ENCODE measurements around the gene ATP5F1D. TPM values are rescaled to one million over a fixed set of nuclear protein-coding genes. Genes with fewer than 3 reads are reported as not detected.
"Not testable (repeated sequence)": the region's sequence is repeated elsewhere in the genome, so short reads cannot be mapped to it uniquely, and the experiment has no call there.

The ATP5F1D gene
- total and polyA plus RNA-seq, 9 donors = 1.3 to 218 (median 138) TPM

GRCh38 chr19:1240925-1241324 is 626 bp upstream of the ATP5F1D start:
- Histone ChIP-seq H3K36me3 (no peaks in the 10 kb centered on the region), H3K9me3 (no peaks in the 10 kb centered on the region), H3K27me3 (peaks cover 3% of the 10 kb centered on the region), H3K4me3 (peak overlapping the region; percentile 78), H3K4me1 (ENCODE audit: insufficient read depth) (peaks cover 28% of the 10 kb centered on the region), H3K27ac (peak overlapping the region; percentile 81 to 87)
- DNase-seq = peak in 2 of 5 donors; percentile 58 to 63
- intact Hi-C loops (cut with DNase I) = loop anchor here in 1 of 4 donors (10.0 kb wide), 2 partner anchors 216 to 804 kb away; partner anchors contain the start of genes CNN2, RNU6-2 and TMEM259
- WGBS, 3 donors = 50 to 63% (median 54%) methylated on average over 15 of the region's 15 CpGs
- TF ChIP-seq POLR2A (IDR thresholded peaks at IDR 0.05) = no peak

DNA sequence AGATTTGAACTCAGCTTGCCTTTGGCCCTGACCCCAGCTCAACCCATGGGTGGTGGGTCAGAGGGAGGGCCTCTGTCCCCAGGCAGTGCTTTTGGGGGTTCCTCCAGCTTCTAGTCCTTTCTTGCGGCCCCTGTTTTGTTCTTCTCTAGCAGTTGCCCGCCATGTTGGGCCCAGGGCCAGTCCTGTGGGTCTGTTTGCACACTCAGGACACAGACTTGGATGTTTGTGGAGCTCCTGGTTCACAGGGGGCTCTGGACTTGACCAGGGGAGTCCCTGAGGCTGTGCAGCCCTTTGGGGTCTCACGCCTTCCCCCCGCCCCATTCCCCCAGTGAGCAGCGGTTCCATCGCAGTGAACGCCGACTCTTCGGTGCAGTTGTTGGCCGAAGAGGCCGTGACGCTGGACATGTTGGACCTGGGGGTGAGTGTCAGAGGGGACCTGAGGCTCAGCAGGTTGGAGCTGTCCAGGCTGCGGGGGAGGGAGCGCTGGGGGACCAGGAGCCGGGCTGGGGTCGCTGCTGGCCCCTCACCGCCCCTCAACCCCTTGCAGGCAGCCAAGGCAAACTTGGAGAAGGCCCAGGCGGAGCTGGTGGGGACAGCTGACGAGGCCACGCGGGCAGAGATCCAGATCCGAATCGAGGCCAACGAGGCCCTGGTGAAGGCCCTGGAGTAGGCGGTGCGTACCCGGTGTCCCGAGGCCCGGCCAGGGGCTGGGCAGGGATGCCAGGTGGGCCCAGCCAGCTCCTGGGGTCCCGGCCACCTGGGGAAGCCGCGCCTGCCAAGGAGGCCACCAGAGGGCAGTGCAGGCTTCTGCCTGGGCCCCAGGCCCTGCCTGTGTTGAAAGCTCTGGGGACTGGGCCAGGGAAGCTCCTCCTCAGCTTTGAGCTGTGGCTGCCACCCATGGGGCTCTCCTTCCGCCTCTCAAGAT is 2.5 kb downstream of the ATP5F1D start:
- Histone ChIP-seq H3K4me3 (no peak overlapping the region), H3K4me1 (ENCODE audit: insufficient read depth) (peaks cover 21% of the 10 kb centered on the region), H3K36me3 (no peaks in the 10 kb centered on the region), H3K27me3 (no peaks in the 10 kb centered on the region), H3K27ac (peak overlapping the region; percentile 86 to 92), H3K9me3 (no peaks in the 10 kb centered on the region)
- intact Hi-C loops (cut with DNase I) = loop anchor here (1.0 to 10.0 kb wide), 5 partner anchors 22 to 801 kb away; partner anchors contain the start of genes CNN2 (in 1 of the 4), RNU6-2 (in 1 of the 4) and TMEM259 (in 1 of the 4)
- 35 to 41% (median 37%) methylated on average over 31 to 33 of the region's 33 CpGs for WGBS, 3 donors
- DNase-seq = peak; percentile 88 to 93 (median 92)
- TF ChIP-seq, protein P1, sequence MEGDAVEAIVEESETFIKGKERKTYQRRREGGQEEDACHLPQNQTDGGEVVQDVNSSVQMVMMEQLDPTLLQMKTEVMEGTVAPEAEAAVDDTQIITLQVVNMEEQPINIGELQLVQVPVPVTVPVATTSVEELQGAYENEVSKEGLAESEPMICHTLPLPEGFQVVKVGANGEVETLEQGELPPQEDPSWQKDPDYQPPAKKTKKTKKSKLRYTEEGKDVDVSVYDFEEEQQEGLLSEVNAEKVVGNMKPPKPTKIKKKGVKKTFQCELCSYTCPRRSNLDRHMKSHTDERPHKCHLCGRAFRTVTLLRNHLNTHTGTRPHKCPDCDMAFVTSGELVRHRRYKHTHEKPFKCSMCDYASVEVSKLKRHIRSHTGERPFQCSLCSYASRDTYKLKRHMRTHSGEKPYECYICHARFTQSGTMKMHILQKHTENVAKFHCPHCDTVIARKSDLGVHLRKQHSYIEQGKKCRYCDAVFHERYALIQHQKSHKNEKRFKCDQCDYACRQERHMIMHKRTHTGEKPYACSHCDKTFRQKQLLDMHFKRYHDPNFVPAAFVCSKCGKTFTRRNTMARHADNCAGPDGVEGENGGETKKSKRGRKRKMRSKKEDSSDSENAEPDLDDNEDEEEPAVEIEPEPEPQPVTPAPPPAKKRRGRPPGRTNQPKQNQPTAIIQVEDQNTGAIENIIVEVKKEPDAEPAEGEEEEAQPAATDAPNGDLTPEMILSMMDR (IDR thresholded peaks at IDR 0.05) = peak; percentile 98 to 100 (median 99)
- TF ChIP-seq POLR2A (IDR thresholded peaks at IDR 0.05) (no peak), EP300 (IDR thresholded peaks at IDR 0.05) (no peak)

DNA sequence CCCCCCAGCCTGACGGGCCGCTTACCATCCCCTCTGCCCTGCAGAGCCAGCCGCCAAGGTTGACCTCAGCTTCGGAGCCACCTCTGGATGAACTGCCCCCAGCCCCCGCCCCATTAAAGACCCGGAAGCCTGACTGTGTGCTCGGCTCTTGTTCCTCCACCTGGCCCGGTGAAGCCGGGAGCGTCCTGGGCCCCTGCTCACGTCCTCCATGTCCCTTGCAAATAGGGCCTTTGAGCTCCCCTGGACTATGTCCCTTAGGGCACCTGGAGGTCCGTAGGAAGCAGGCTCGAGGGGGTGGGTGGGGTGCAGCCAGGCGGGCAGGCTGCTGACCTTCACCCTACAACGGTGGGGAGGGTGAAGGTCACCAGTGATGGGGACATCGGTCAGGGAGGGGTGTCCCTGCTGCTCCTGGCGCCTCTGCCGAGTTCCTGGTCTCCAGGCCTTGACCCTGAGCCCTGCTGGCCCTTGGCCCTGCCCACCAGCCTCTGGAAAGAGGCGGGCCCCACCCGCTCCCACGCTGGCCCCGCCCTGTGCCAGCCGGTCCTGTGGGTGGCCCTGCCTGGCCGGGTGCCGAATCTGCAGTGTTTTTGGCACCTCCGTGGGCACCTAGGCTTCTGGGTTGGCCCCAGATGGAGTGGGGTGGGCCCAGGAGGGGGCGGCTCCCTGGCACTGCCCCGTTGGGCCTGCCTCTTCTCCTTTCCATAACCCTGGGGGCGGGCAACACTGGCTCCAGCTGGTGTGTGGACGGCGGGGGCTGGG is 3.3 kb downstream of the ATP5F1D start:
- no peaks in the 10 kb centered on the region for H3K27me3 ChIP-seq
- no peaks in the 10 kb centered on the region for H3K9me3 ChIP-seq
- no peak overlapping the region for H3K4me3 ChIP-seq
- intact Hi-C loops (cut with DNase I) = loop anchor here (1.0 to 10.0 kb wide), 5 partner anchors 21 to 800 kb away; partner anchors contain the start of genes CNN2 (in 1 of the 4), RNU6-2 (in 1 of the 4) and TMEM259 (in 1 of the 4)
- peak; percentile 52 to 78 (median 76) for DNase-seq
- WGBS, 3 donors = 13 to 27% (median 16%) methylated on average over 26 to 31 of the region's 31 CpGs
- no peak for TF ChIP-seq EP300 (IDR thresholded peaks at IDR 0.05)
- TF ChIP-seq POLR2A (IDR thresholded peaks at IDR 0.05) = no peak
- TF ChIP-seq, protein P1 (IDR thresholded peaks at IDR 0.05) = no peak
- H3K27ac ChIP-seq = peak overlapping the region; percentile 86 to 92
- peaks cover 21% of the 10 kb centered on the region for H3K4me1 ChIP-seq (ENCODE audit: insufficient read depth)
- H3K36me3 ChIP-seq = no peaks in the 10 kb centered on the region

DNA sequence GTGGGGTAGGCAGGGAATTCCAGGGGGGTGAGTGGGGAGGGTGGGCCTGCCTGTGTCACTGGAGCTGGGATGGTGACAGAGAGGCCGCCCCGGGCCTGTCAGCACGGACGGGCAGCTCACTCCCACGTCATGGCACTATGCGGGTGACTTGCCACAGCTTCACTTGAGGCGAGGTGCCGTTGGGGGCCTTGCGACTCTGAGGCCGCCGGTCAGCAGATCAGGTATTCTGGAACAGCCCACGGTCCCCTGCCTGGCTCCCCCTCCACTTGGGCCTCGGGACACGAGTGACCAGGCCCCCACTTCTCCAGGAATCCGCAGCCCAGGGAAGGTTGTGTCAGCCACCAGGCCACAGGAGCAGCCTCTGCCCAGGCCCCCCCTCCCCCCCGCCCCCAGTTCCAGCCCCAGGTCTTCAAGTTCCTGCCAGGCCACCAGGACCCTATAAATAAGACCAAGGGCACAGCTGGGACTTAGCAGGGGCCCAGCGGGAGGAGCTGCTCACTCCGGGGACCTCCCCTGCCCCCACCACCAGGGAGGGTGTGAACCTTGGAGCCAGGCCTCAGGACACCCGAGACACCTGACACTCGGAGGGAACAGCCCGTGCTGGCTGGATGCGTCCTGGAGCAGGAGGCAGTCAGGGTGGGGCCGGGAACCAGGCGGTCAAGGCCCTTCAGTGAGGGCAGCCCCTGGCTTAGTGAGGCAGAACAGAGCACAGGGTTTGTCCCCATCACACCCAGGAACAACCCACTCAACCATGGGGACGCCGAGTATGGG is 4.1 kb downstream of the ATP5F1D start:
- peak overlapping the region; percentile 86 to 92 for H3K27ac ChIP-seq
- H3K9me3 ChIP-seq = no peaks in the 10 kb centered on the region
- no peaks in the 10 kb centered on the region for H3K36me3 ChIP-seq
- DNase-seq = peak; percentile 74 to 91 (median 89)
- H3K4me3 ChIP-seq = no peak overlapping the region
- intact Hi-C loops (cut with DNase I) = loop anchor here in 2 of 4 donors (2.0 to 10.0 kb wide), 3 partner anchors 21 to 799 kb away; partner anchors contain the start of genes CNN2 (in 1 of the 2), RNU6-2 (in 1 of the 2) and TMEM259 (in 1 of the 2)
- WGBS, 3 donors = 59 to 69% (median 60%) methylated on average over 20 to 26 of the region's 26 CpGs
- TF ChIP-seq POLR2A (IDR thresholded peaks at IDR 0.05) (peak; percentile 49), EP300 (IDR thresholded peaks at IDR 0.05) (no peak)
- TF ChIP-seq, protein P1 (IDR thresholded peaks at IDR 0.05) = peak in 1 of 3 donors; percentile 20
- no peaks in the 10 kb centered on the region for H3K27me3 ChIP-seq
- H3K4me1 ChIP-seq (ENCODE audit: insufficient read depth) = peaks cover 21% of the 10 kb centered on the region

GRCh38 chr19:1246265-1247087 is 4.9 kb downstream of the ATP5F1D start:
- not testable (repeated sequence) for H3K36me3 ChIP-seq, H3K9me3 ChIP-seq, H3K27me3 ChIP-seq, H3K4me3 ChIP-seq
- intact Hi-C loops (cut with DNase I) = loop anchor here in 1 of 4 donors (10.0 kb wide), 2 partner anchors 222 to 798 kb away; partner anchors contain the start of genes CNN2, RNU6-2 and TMEM259
- WGBS, 3 donors = 67 to 78% (median 76%) methylated on average over 24 to 27 of the region's 27 CpGs
- peaks cover 20% of the 10 kb centered on the region for H3K4me1 ChIP-seq (ENCODE audit: insufficient read depth)
- peak overlapping the region; percentile 86 to 92 for H3K27ac ChIP-seq
- peak; percentile 73 to 83 (median 80) for DNase-seq
